GM12878 (cell line): ENCODE measurements around the gene SLX4IP. TPM values are rescaled to one million over a fixed set of nuclear protein-coding genes. Genes with fewer than 3 reads are reported as not detected.

ENCODE experiments used
- ATAC-seq: fragments of 200-7000 bp; cut with Tn5 transposase; 3 replicates; pipeline ENCODE4 v1.9.1; 2020; ENCODE audit warnings: mild to moderate bottlenecking, moderate library complexity
- BruUV-seq: library from RNA; stranded (reverse); fragments of 400-500 nt; replicated peaks from 2 replicates; lab custom pipeline; 2021; lab: Mats Ljungman, UMichigan
- CTCF ChIA-PET: fragments of 300-600 bp; sonication (Branson Sonifier 250); formaldehyde crosslinking; extraction: SDS; loops from one replicate; lab custom pipeline; 2021; ENCODE audit warnings: inconsistent platforms; lab: Yijun Ruan, JAX
- POLR2A ChIA-PET: fragments of 350-600 bp; formaldehyde crosslinking; extraction: SDS; loops from one replicate; lab custom pipeline; 2021; ENCODE audit warnings: inconsistent platforms; lab: Charles Lee
- RAD21 ChIA-PET: fragments of 300-600 bp; sonication (Branson Sonifier 250); formaldehyde crosslinking; loops from one replicate; lab custom pipeline; 2023; ENCODE audit warnings: antibody characterized with exemption; ENCODE audit not compliant: unreplicated experiment; lab: Charles Lee
- SMC1A ChIA-PET: fragments of 300-600 bp; sonication (Branson Sonifier 250); formaldehyde crosslinking; loops from one replicate; lab custom pipeline; 2023; ENCODE audit not compliant: unreplicated experiment, uncharacterized antibody; lab: Charles Lee
- DNase-seq: peaks from one replicate; pipeline ENCODE4 v3.0.0-alpha.2; 2011; ENCODE audit warnings: low read depth, low spot score
- FAIRE-seq: peaks from 3 replicates; lab custom pipeline; 2011; peaks lifted over from hg19 to GRCh38; lab: Jason Lieb, UNC
- H2AFZ ChIP-seq: 2 replicates; pipeline ENCODE4 v1.6.0; 2011; ENCODE audit warnings: low read depth, low read length, control low read depth; ENCODE audit not compliant: control insufficient read depth
- H3K27ac ChIP-seq: 2 replicates; pipeline ENCODE4 v1.5.1; 2011; ENCODE audit warnings: control low read depth; ENCODE audit not compliant: control insufficient read depth, insufficient read depth
- H3K27me3 ChIP-seq, 2 experiments: replicated peaks in 1 of 2; 2 replicates each; pipeline versions ENCODE4 v1.6.0 to v1.6.1; 2011; ENCODE audit warnings: low read length in 1 of 2; ENCODE audit not compliant: control insufficient read depth in 2 of 2, insufficient read depth in 2 of 2
- H3K36me3 ChIP-seq, 2 experiments: 2 replicates each; pipeline ENCODE4 v1.5.1; 2011; ENCODE audit warnings: low read length in 1 of 2; ENCODE audit not compliant: control insufficient read depth in 2 of 2, insufficient read depth in 2 of 2
- H3K4me1 ChIP-seq: 2 replicates; pipeline ENCODE4 v1.6.1; 2011; ENCODE audit warnings: mild to moderate bottlenecking, low read length, moderate library complexity, mixed read lengths; ENCODE audit not compliant: control insufficient read depth, insufficient read depth
- H3K4me2 ChIP-seq: 2 replicates; pipeline ENCODE4 v1.6.0; 2011; ENCODE audit warnings: control low read depth; ENCODE audit not compliant: control insufficient read depth, insufficient read depth
- H3K4me3 ChIP-seq: fragments of 200-600 bp; sonication (generic); 2 replicates; pipeline ENCODE4 v1.5.1; 2016
- H3K79me2 ChIP-seq: 2 replicates; pipeline ENCODE4 v1.6.0; 2011; ENCODE audit warnings: low read length; ENCODE audit not compliant: control insufficient read depth, insufficient read depth
- H3K9ac ChIP-seq: 2 replicates; pipeline ENCODE4 v1.8.0; 2011; ENCODE audit warnings: low read length, control low read depth, mixed read lengths; ENCODE audit not compliant: control insufficient read depth, insufficient read depth
- H3K9me3 ChIP-seq: replicated peaks from 3 replicates; pipeline ENCODE4 v1.5.1; 2011; ENCODE audit warnings: mild to moderate bottlenecking, low read length; ENCODE audit not compliant: control insufficient read depth, insufficient read depth
- H4K20me1 ChIP-seq: 2 replicates; pipeline ENCODE4 v1.6.0; 2011; ENCODE audit not compliant: control insufficient read depth, insufficient read depth
- CHD1 ChIP-seq: IDR thresholded peaks from 2 replicates; pipeline ENCODE4 v1.6.1; 2012; ENCODE audit warnings: low read depth, low read length, improper control_type of control experiment
- EED ChIP-seq: sonication (generic); IDR thresholded peaks from 2 replicates; pipeline ENCODE4 v1.6.1; 2016; ENCODE audit warnings: antibody characterized with exemption, low read depth
- FOXM1 ChIP-seq: IDR thresholded peaks from 2 replicates; pipeline ENCODE4 v1.6.1; 2012; ENCODE audit warnings: low read depth, mild to moderate bottlenecking, inconsistent platforms, low read length, moderate library complexity
- HDAC6 ChIP-seq: fragments of 200-600 bp; sonication (generic); IDR thresholded peaks from one replicate; pipeline ENCODE4 v1.8.0; 2017; ENCODE audit warnings: antibody characterized with exemption; ENCODE audit not compliant: unreplicated experiment
- NFIC ChIP-seq: IDR thresholded peaks from 2 replicates; pipeline ENCODE4 v1.6.1; 2012; ENCODE audit warnings: low read depth, mild to moderate bottlenecking, inconsistent platforms, low read length, moderate library complexity
- NFXL1 ChIP-seq: fragments of 450-650 bp; IDR thresholded peaks from 2 replicates; pipeline ENCODE4 v1.6.1; 2017; ENCODE audit warnings: antibody characterized with exemption, mild to moderate bottlenecking, borderline replicate concordance
- POLR2AphosphoS5 ChIP-seq: IDR thresholded peaks from 2 replicates; pipeline ENCODE4 v1.6.1; 2011; ENCODE audit warnings: mild to moderate bottlenecking, low read length, inconsistent platforms
- ZNF24 ChIP-seq: fragments of 450-650 bp; IDR thresholded peaks from 2 replicates; pipeline ENCODE4 v1.6.1; 2017; ENCODE audit warnings: antibody characterized with exemption, mild to moderate bottlenecking
- WGBS: methylation state at CpG from one replicate; pipeline ENCODE4 v1.1.6; 2016; ENCODE audit warnings: low lambda C conversion rate; ENCODE audit not compliant: insufficient replicate concordance, insufficient coverage; ENCODE audit errors: missing lambda C conversion rate; 5-methylcytosine and 5-hydroxymethylcytosine counted together
- in situ Hi-C: fragments of 300-500 bp; cut with MboI; formaldehyde crosslinking; loops from 9 replicates; pipeline ENCODE4 v1.14.3; 2018; ENCODE audit warnings: mixed read lengths
- intact Hi-C: fragments of 100-400 bp; cut with micrococcal nuclease; formaldehyde crosslinking; loops from one replicate; pipeline ENCODE4 v1.14.2; 2022; ENCODE audit not compliant: unreplicated experiment
- polyA plus RNA-seq, 11 experiments: library from polyadenylated mRNA; depleted of rRNA in 4 of 11; unstranded in 6 of 11; stranded (reverse) in 5 of 11; fragments of >200 nt; fragmentation: Nextera tagmentation in 4 of 11; fragmentation: Illumina TruSeq in 1 of 11; extraction: Ambion mirVana in 4 of 11; extraction: Trizol in 1 of 11; gene quantifications; 1 replicate in 1 of 11; 2 replicates in 10 of 11; pipeline versions ENCODE4 v1.2.1 to v1.2.3, GENCODE V29; 2011 to 2016; ENCODE audit warnings: inconsistent platforms in 2 of 11, missing spikeins in 2 of 11, low read depth in 1 of 11
- total RNA-seq, 4 experiments: library from RNA; depleted of rRNA in 3 of 4; stranded (reverse); fragments of >200 nt in 3 of 4; fragmentation: Illumina TruSeq in 1 of 4; extraction: Trizol in 1 of 4; gene quantifications; 2 replicates each; pipeline versions ENCODE4 v1.2.1 to v1.2.3, GENCODE V29; 2013 to 2021
- TF ChIP-seq, protein P1 (sequence below): fragments of 450-650 bp; IDR thresholded peaks from 2 replicates; pipeline ENCODE4 v1.6.1; 2014; ENCODE audit warnings: mild to moderate bottlenecking

Gene SLX4IP
- total and polyA plus RNA-seq, 10 of the 15 experiments (the other 5 are each of a cell fraction or from before 2014, with no cell fraction given), result 2.2 to 11.0 (median 6.3) TPM

DNA sequence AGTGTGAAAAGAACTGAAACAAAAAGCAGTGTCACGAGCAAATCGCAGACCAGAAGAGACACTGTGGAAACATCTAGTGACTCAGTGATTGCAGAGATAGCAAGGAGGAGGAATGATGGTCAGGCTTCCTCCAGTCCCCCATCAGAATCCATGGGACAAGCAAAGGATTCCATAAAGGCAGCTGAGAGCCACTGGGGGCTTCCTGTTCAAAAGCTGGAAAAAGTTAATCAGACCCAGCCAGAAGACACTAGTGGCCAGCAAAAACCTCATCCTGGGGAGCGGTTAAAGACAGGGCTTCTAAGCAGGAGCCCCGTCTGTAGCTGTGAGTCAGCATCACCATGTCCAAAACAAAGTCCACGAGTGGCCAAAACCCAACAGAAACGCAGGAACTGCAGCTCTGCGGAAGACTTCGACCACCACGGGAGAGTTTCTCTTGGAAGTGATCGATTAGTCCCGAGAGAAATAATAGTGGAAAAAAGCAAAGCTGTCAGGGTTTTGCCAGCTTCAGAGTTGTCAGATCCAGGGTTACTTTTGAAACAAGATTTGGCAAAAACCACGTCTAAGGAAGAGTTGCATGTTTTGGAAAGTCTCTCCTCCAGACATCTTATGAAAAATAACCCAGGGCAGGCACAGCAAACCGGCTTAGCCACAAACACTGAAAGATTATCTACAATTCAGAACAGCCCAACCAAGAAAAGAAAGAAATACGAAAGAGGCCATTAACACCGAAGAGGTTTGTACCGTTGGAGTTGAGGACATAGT lies 187.7 kb downstream of the SLX4IP start (continued):
- TF ChIP-seq NFIC (no peak), NFXL1 (no peak)
- TF ChIP-seq, all 136 proteins: peak for 0

DNA sequence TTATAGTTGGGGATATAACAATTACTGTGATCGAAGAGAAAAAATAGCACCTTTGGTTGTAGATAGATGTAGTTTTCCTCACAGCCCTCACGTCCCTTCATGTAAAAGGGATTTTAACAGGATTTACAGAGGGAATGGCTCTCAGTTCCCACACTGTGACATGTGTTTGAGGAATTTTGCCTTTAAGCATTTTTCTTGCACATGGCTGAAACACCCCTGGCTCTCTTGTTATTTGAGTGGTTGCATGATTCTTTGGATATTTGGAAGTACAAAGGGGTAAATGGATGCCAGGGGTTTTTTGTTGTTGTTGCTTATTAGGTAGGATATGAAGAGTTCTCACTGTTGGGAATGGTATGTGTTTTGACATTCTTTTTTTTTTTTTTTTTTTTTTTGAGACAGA lies 190.5 kb downstream of the SLX4IP start:
- H3K4me3 ChIP-seq, result no peak overlapping the region
- ATAC-seq (no peak), DNase-seq (no peak), FAIRE-seq (no peak)
- SMC1A ChIA-PET, result no interaction called here
- in situ Hi-C loops (no loop called here), intact Hi-C loops (no loop called here)
- RAD21 ChIA-PET, result no interaction called here
- H3K36me3 ChIP-seq, result peaks cover 0 to 3% of the 10 kb centered on the region in 2 experiments; a peak in 1 of 4 replicates
- H3K4me1 ChIP-seq, result no peaks in the 10 kb centered on the region; the same call in 1 of the 2 replicates
- no TSS peak for BruUV-seq
- 94% methylated on average over 2 of the region's 2 CpGs for WGBS
- no peak overlapping the region for H2AFZ ChIP-seq
- no peaks in the 10 kb centered on the region for H4K20me1 ChIP-seq
- no peaks in the 10 kb centered on the region for H3K9me3 ChIP-seq
- no peak overlapping the region for H3K4me2 ChIP-seq
- CTCF ChIA-PET, result no interaction called here
- no peak overlapping the region for H3K9ac ChIP-seq
- POLR2A ChIA-PET, result interaction anchor here (0.6 kb wide), 1 partner anchor 257 kb away, joined by 4 read pairs; no protein-coding TSS in a partner anchor
- no peak overlapping the region for H3K27ac ChIP-seq
- no peaks in the 10 kb centered on the region for H3K79me2 ChIP-seq
- TF ChIP-seq EED, result no peak
- no peak for TF ChIP-seq FOXM1
- TF ChIP-seq CHD1, result no peak
- no peak for TF ChIP-seq ZNF24
- no peak for TF ChIP-seq HDAC6
- no peak for TF ChIP-seq POLR2AphosphoS5
- TF ChIP-seq, protein P1, sequence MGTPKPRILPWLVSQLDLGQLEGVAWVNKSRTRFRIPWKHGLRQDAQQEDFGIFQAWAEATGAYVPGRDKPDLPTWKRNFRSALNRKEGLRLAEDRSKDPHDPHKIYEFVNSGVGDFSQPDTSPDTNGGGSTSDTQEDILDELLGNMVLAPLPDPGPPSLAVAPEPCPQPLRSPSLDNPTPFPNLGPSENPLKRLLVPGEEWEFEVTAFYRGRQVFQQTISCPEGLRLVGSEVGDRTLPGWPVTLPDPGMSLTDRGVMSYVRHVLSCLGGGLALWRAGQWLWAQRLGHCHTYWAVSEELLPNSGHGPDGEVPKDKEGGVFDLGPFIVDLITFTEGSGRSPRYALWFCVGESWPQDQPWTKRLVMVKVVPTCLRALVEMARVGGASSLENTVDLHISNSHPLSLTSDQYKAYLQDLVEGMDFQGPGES, result no peak
- no peaks in the 10 kb centered on the region for H3K27me3 ChIP-seq
